ENCODE measurements around the gene SP4. TPM values are rescaled to one million over a fixed set of nuclear protein-coding genes. Genes with fewer than 3 reads are reported as not detected.

The SP4 gene
- polyA plus RNA-seq, 1 experiment = 1.7 TPM

- CTCF ChIA-PET = no interaction called here
- Histone ChIP-seq H3K4me3 (ENCODE audit: low read depth, low read length) (no peak overlapping the region), H3K36me3 (ENCODE audit: control insufficient read depth, insufficient read depth, low read length) (no peaks in the 10 kb centered on the region), H3K27me3 (ENCODE audit: control insufficient read depth, insufficient read depth, low read length) (peaks cover 2% of the 10 kb centered on the region; the same call in 1 of the 2 replicates)
- no peak for DNase-seq (ENCODE audit: low read depth)
- POLR2A ChIA-PET = no interaction called here
- TF ChIP-seq CTCF (IDR thresholded peaks at IDR 0.05; ENCODE audit: insufficient read depth, low read depth, low read length) = no peak
Measured at GRCh38 chr7:21548491-21548890, 120.6 kb downstream of the SP4 start.

GRCh38 chr7:21550076-21550475 is 122.2 kb downstream of the SP4 start:
- TF ChIP-seq CTCF (IDR thresholded peaks at IDR 0.05; ENCODE audit: insufficient read depth, low read depth, low read length) = no peak
- Histone ChIP-seq H3K36me3 (ENCODE audit: control insufficient read depth, insufficient read depth, low read length) (no peaks in the 10 kb centered on the region), H3K27me3 (ENCODE audit: control insufficient read depth, insufficient read depth, low read length) (no peaks in the 10 kb centered on the region; the same call in 1 of the 2 replicates), H3K4me3 (ENCODE audit: low read depth, low read length) (no peak overlapping the region)
- POLR2A ChIA-PET = no interaction called here
- DNase-seq (ENCODE audit: low read depth) = no peak
- CTCF ChIA-PET = no interaction called here

- Histone ChIP-seq H3K4me3 (ENCODE audit: low read depth, low read length) (no peak overlapping the region), H3K36me3 (ENCODE audit: control insufficient read depth, insufficient read depth, low read length) (no peaks in the 10 kb centered on the region), H3K27me3 (ENCODE audit: control insufficient read depth, insufficient read depth, low read length) (no peaks in the 10 kb centered on the region; the same call in 1 of the 2 replicates)
- ChIA-PET CTCF (interaction anchor here (1.1 kb wide), 1 partner anchor 67 kb away, joined by 3 read pairs; no protein-coding TSS in a partner anchor), POLR2A (no interaction called here)
- no peak for TF ChIP-seq CTCF (IDR thresholded peaks at IDR 0.05; ENCODE audit: insufficient read depth, low read depth, low read length)
- no peak for DNase-seq (ENCODE audit: low read depth)
Measured at GRCh38 chr7:21550821-21551531, 123.1 kb downstream of the SP4 start.

GRCh38 chr7:21562385-21562784 is 134.5 kb downstream of the SP4 start:
- H3K4me3 ChIP-seq (ENCODE audit: low read depth, low read length) = no peak overlapping the region
- ChIA-PET CTCF (no interaction called here), POLR2A (no interaction called here)
- no peaks in the 10 kb centered on the region for H3K36me3 ChIP-seq (ENCODE audit: control insufficient read depth, insufficient read depth, low read length)
- H3K27me3 ChIP-seq (ENCODE audit: control insufficient read depth, insufficient read depth, low read length) = no peaks in the 10 kb centered on the region
- no peak for DNase-seq (ENCODE audit: low read depth)
- no peak for TF ChIP-seq CTCF (IDR thresholded peaks at IDR 0.05; ENCODE audit: insufficient read depth, low read depth, low read length)

Small RNAs within 50 kb of the gene (small RNA-seq; reads per million reads assigned to genes)
- gene MIR1183 (ENCODE audit: insufficient read length, low read depth, low replicate concordance) = not detected
- not detected for gene RNU1-15P (ENCODE audit: insufficient read length, low read depth, low replicate concordance)

Other genes starting within 250 kb of the SP4 start
- 0.59 and 0.87 TPM in 2 replicates for gene DNAH11, start 115.0 kb downstream of the SP4 start, polyA plus RNA-seq (2011; rRNA removed)

Data from BJ (cell line).